HG03175 (cell line): ENCODE results near the gene NUBPL.
"Not testable (repeated sequence)": the region's sequence is repeated elsewhere in the genome, so short reads cannot be mapped to it uniquely, and the experiment has no call there.

Experiments
- ATAC-seq: cut with Tn5 transposase; IDR thresholded peaks from one replicate; pipeline ENCODE4 v1.9.1; 2021; ENCODE audit warnings: mild to moderate bottlenecking, moderate library complexity; ENCODE audit not compliant: unreplicated experiment

NUBPL gene

DNA sequence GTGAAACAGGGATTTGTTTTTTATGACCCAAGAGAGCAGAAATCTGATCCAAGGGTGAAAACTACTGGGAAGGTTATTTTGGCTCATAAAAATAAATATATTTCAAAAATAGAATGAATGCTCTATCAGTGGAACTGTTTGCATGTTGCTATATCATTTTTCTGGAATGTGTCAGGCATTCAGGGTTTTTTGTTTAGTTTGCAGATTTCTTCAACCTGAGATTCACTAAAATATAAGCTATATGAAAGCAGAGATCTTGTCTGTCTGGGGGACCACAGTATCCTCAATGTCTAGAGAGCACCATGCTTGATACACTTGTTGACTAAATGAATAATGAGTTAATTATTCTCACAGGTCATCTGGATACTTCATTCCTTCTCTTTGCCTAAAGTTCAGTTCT lies 165.1 kb downstream of the NUBPL start:
- ATAC-seq: no peak

DNA sequence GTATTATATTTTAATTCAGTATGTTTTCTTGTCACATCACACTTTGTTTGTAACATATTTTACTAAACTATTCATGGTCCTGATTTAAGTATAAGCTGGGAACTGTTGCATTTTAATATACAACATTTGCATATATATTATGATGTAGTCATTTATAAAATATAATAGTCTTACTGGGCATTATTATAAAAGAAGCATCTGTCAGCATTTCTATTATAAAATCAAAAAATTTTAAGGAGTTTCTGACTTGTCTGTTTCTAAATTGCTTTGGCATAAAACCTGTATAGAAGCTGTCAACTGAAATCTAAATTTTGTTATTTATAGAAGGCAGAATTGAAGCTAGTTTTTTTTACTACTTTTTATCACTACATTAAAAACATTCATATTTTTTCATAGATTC lies 166.6 kb downstream of the NUBPL start:
- ATAC-seq: no peak

DNA sequence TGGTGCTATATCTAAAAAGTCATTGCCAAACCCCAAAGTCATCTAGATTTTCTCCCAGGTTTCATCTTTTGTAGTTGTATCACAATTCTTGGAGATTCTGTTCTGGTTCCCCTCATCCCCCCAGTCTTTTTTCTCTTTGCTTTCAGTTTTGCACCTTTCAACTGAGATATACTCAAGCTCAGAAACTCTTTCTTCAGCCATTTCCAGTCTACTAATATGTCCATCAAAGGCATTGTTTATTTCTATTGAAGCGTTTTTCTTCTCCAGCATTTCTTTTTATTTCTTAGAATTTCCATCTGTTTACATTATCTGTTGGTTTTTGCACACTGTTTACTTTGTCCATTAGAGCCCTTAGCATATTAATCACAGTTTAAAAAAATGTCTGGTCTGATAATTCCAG lies 179.5 kb downstream of the NUBPL start:
- ATAC-seq: no peak

DNA sequence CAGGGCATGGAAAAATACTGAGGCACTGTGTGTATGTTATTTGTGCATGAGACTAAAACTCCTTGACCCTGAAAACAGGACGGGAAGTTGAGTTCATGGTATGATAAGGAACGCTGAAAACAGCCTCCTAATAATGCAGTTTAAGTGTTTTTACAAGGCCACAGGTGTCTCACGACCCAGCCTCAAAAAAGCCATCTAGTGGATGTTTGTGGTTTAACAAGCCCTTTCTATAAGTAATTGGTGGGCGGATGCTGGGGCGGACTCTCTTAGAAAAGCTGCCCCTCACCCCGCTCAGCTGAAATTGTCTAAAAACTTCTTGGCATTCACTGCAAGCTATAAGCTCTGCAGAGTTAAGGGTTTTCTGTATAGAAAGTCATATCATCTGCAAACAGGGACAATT lies 184.5 kb downstream of the NUBPL start:
- no peak for ATAC-seq

DNA sequence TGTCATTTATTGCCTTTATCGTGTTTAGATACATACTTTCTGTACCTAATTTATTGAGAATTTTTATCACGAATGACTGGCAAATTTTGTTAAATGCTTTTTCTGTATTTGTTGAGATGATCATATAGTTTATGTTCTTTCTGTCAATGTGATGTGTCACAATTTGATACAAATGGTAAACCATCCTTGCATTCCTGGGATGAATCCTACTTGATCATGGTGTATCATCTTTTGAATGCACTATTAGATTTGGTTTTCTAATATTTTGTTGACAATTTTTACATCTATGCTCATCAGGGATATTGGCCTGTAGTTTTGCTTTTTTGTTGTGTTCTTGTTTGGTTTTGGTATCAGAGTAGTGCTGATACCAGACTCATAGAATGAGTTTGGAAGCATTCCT lies 185.1 kb downstream of the NUBPL start:
- no peak for ATAC-seq

DNA sequence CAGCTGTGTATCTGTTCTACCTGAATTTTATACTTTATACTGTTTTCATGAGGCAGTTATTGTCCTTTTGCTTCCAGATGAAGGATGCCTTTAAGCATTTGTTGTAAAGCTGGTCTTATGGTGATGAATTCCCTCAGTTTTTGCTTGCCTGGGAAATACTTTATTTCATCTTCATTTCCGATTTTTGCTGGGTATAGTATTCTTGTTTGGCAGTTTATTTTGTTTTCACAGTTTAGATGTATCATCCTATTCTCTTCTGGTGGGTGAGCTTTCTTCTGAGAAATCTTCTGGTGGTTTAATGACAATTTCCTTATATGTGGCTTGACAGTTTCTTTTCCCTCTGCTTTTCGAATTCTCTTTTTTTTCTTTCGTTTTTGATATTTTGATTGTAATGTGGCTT lies 188.1 kb downstream of the NUBPL start:
- ATAC-seq: no peak

DNA sequence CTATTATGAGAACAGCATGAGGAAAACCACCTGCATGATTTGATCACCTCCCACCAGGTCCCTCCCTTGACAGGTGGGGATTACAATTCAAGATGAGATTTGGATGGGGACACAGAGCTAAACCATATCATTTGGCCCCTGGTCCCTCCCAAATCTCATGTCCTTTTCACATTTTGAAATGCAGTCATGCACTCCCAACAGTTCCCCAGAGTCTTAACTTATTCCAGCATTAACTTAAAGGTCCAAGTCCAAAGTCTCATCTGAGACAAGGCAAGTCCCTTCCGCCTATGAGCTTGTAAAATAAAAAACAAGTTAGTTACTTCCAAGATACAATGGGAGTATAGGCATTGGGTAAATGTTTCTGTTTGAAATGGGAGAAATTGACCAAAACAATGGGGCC lies 189.8 kb downstream of the NUBPL start:
- not testable (repeated sequence) for ATAC-seq

DNA sequence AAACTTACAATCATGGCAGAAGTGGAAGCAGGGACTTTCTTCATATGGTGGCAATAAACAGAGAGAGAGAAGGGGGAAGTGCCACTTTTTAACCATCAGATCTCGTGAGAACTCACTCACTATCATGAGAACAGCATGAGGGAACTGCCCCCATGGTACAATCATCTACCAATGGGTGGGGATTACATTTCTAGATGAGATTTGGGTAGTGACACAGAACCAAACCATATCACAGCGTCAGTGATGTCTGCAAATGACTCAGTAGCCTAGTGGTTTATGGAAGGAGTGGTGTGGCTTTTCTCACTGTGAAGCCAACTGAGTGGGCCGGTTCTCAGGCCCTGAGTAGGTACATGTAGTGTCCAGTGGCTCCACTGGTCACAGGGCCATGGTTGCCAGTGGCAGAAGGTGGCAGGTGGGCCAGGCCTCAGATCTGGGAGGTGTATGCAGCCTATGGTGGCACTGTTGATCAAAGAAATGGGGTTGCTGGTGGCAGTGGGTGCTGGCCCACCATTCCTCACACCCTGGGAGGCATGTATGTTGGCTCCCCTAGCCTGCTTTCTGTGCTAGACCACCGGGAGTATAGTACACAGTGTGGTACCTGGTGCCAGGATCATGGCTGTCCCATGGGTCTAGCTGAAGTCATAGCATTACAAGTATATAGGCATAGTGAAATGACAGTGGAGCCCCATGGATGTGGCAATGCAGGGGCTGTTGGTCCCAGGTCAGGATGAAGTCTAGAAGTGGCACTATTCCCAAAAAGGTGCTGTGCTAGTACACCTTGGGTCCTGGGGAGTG lies 191.9 kb downstream of the NUBPL start:
- ATAC-seq: no peak

DNA sequence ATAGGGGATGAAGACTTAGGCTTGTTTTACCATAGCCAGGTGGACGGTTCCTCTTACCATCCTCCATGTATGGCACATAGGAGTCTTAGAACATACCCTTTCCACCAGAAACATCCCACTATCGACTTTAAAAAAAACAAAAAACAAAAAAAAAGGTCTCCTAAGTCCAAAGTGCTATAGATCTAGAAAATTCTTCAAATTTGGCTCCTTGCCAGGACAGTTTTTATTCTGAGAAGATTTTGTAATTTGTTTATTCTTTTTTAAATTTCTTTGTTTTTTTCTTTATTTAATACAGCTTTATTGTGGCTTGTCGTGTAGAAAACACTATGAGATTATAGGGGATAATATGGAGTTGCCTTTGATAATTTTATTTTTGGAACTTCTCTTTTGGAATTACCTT lies 197.7 kb downstream of the NUBPL start:
- ATAC-seq: no peak

DNA sequence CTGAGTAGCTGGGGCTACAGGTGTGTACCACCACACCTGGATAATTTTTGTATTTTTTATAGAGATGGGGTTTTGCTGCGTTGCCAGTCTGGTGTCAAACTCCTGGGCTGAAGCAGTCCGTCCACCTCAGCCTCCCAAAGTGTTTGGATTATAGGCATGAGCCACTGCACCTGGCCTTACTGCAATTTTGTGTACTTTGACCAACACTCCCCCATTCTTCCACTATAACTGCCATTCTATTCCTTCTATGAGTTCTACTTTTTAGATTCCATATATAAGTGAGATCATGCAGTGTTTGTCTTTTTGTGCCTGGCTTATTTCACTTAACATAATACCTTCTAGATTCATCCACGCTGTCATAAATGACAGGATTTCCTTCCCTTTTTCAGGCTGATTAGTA lies 199.1 kb downstream of the NUBPL start:
- ATAC-seq: no peak

DNA sequence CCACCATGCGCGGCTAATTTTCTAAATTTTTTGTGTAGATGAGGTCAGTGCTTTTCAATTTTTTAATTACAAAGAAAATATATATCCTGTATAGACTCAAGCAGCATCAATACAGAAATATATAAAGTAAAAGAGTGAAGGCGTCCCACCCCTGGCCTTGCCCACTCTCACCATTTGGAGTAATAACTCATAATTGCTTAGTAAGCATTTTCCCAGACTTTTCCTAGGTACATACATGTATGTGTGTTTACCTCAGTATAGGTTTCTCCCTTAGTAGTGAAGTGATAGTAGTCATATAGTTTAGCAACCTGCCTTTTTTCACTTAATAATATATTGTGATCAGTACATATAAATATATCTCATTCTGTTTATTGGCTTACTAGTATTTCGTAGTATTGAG lies 200.1 kb downstream of the NUBPL start:
- no peak for ATAC-seq

DNA sequence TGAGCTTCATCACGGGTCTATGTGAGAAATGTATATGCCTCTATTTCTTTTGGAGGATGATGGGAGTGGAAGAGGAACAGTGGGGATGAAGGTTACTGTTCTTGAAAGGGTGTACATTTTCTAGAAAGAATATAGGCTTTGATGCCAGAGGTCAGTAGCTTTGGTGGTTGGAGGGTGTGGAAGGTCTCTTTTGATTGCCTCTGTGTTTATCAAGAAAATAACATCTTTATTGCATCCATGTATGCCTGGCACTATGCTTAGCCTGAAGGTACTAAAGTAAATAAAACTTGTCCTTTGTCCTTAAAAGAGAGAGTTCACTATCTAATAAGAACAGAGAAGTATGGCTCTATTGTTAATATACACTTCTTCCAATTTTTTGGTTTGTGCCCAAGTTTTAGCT lies 201.8 kb downstream of the NUBPL start:
- ATAC-seq: no peak

DNA sequence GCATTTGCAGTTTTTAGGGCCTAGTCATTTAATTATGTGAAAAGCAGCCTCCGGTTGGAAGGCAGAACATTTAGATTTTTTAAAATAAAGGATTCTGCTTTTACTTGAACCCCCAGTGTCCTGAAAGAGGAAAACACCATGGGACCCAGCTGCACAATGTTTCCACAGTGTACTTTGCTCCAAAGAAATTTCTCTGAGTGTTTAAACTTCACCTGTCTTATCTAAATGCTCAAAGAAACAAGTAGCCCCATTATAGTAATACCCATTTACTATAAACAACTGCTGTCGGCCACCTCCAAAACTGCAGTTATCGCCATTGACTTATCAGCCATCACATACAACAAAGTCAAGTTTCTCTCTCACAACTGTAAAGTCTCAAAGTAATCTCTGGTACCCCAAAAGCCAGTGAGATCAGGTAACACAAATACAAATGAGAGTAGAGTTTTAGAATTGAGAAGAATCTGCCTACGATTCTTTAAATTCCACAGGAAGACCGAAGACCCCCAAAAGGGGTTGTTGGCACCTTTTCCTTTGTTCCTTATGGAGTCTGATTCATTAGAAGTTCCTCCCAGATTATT lies 205.2 kb downstream of the NUBPL start:
- no peak for ATAC-seq

DNA sequence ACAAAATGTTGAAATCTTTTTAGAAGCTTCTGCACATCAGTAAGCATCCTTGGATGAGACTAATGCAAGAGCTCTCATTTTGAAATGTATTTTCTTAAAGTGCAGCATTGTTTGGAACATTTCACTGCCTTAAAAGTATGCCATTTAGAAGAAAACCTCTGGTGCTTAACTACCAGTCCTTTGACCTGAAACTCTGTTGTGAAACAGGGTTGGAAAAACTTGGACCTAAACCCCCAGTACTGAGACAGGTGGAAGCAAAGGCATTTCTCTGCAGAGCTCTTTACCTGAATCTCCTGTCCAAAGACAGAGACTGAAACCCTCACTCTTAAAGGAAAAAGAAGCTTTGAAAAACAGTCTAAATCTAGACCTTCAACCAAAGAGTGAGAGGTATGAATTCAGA lies 207.2 kb downstream of the NUBPL start:
- ATAC-seq: no peak

DNA sequence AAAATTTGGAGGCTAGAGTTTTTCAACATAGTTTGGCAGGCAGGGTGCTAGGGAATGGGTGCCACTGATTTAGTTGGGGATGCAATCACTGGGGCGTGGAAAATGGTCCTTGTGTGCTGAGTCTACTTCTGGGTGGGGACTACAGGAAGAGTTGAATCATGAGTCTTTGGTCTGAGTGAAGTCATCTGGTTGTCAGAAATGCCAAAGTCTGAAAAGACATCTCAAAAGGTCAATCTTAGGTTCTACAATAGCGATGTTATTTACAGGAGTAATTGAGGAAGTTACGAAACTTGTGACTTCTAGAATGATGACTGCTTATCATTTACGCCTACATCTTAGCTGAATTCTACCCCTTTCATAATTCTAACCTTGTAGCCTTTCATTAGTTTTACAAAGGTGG lies 209.1 kb downstream of the NUBPL start:
- ATAC-seq: no peak

DNA sequence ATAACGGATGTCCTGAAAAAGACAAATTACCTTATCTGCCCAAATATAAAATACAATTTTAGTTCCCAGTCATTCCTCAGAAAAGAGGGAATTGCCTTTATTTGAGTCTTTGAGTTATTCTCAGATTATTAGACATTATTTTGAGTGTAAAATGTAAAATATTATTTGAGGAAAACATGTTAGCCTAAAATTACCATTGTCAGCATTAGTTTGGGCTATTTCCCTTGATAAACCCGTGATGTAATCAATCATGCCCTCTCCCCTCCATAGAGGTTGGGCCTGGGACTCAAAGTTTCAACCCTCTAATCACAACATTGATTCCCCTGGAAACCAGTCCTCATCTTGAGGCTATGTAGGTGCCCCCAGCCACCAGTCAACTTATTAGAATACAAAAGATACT lies 213.4 kb downstream of the NUBPL start:
- ATAC-seq: no peak

DNA sequence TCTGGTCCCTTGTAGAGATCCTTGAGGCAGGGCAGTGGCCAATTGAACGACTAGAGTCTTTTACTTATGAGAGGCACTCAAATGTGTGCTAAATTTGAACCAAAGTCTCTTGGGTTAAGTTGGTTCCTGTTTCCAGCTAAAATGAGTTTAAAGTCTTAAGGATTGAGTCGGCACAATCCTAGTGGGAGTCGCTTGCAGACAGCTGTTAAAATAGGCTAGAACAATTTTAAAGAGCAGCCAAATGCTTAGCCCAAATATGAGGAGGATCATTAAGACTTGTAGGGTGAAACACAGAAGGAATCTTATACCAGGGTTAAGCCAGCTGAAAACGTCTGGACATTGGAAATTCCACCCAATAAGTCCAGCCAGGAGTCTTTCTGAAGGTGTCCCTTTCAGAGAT lies 216.1 kb downstream of the NUBPL start:
- no peak for ATAC-seq

DNA sequence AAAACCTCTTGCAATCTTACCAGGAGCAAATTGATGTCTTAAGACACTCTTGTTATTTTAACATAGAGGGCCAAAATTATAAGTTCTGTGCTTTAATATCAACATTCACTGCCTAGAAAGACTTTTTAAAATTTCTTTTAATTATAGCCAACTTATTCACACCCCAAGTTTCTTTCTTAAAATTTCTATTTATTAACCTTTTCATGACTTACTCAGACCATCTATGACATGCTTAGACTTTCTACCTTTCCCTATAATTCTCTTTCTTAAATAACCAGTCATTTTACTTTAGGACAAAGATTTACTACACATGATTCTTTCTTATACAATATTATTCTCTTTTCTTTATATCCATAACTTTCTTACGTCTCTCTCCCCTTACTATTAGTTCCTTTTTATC lies 220.4 kb downstream of the NUBPL start:
- ATAC-seq: no peak

DNA sequence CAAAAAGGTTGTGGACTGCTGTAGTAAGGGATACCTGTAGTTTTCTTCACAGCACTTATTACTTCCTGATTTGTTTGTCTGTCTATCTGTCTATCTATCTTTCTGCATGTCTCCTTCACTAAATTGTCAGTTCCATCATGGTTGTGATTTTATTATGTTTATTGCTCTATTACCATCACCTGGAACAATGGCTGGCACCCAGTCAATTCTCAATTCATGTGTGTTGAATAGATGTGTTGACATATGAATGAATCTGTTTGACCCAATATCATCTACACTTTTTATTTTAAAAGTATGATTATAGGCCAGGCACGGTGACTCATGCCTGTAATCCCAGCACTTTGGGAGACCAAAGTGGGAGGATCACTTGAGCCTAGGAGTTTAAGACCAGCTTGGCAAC lies 224.4 kb downstream of the NUBPL start:
- no peak for ATAC-seq

DNA sequence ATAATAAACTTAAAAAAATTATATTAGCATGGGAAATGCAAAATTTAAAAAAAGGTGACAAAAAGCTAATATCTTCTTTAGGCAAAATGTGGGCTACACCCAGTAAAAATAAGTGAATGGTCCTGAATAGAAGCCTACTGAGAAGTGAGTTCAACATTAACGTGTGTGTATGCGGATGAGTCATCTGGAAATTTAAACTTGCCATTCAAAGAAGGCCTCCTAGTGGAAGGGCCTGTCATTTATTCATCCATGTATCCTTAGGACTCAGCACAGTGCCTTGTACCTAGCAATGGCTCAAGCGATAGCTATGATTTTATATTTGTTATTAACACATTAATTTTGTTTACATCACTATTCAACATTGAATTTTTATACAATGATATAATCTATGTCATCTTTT lies 226.2 kb downstream of the NUBPL start:
- ATAC-seq: no peak

DNA sequence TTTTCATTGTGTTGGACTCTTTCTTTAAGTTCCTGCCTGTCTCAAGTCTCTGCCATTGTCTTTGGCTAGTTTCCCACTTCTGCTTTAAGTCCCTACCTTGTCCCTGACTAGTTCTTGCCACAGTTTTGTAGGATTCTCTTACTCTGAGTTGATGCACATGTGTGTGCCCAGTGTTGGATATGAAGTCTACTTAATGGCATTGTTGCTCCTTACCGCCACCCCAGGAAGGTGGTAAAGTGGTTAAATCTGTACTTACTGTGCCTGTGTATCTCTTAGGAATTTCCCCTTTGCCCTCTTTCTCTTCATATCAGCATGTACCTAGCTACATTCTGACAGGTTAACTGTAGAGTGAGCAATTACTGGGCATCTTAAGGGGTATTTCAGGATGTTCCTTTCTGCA lies 227.1 kb downstream of the NUBPL start:
- ATAC-seq: no peak

DNA sequence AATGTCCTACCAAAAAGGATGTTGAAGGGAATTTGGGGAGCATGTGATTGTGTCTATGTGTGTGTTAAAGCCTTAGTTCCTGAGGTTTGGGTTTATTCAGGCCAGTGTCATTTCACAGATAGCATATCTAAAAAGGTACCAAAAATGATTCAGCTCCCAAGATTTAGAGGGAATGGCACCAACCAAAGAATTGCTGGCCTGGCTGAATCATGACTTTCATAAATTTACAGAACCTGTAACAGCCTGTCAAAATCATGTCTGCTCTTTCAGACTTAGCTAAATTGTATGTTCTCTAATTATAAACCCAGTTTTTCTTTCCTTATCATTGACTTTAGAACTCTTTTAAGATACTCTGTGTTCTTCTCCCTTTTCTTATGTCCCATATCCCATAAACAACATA lies 231.5 kb downstream of the NUBPL start:
- ATAC-seq: no peak

DNA sequence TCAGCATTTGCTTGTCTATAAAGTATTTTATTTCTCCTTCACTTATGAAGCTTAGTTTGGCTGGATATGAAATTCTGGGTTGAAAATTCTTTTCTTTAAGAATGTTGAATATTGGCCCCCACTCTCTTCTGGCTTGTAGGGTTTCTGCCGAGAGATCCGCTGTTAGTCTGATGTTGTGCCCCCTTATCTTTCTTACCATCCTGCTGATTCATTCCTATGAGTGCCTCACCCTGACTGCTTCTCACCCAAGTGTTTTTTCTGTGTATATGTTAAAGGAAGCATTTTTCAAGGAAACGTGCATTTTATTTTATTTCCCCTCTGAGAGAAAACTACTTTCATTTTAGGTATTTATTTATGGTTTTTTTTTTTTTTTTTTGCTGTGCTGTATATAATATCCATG lies 236.7 kb downstream of the NUBPL start:
- ATAC-seq: not testable (repeated sequence)
